HepG2 (cell line): ENCODE results near the gene RPS27A. TPM values are rescaled to one million over a fixed set of nuclear protein-coding genes. Genes with fewer than 3 reads are reported as not detected.

Experiments used
- ATF2 ChIP-seq: sonication (generic); formaldehyde crosslinking; IDR thresholded peaks from 2 replicates; pipeline ENCODE4 v1.4.0; 2020; ENCODE audit warnings: missing genetic modification reagents
- CAMTA2 ChIP-seq: sonication (generic); formaldehyde crosslinking; IDR thresholded peaks from 2 replicates; pipeline ENCODE4 v1.4.0; 2020; ENCODE audit warnings: mild to moderate bottlenecking, missing genetic modification reagents, borderline replicate concordance
- DR1 ChIP-seq: sonication (generic); formaldehyde crosslinking; IDR thresholded peaks from 2 replicates; pipeline ENCODE4 v1.8.0; 2021; ENCODE audit warnings: mild to moderate bottlenecking, missing genetic modification reagents, inconsistent platforms
- KDM5B ChIP-seq: sonication (generic); formaldehyde crosslinking; IDR thresholded peaks from 2 replicates; pipeline ENCODE4 v1.4.0; 2020; ENCODE audit warnings: missing genetic modification reagents, mild to moderate bottlenecking, borderline replicate concordance
- NAIF1 ChIP-seq: sonication (generic); formaldehyde crosslinking; IDR thresholded peaks from 2 replicates; pipeline ENCODE4 v1.5.0; 2020; ENCODE audit warnings: mild to moderate bottlenecking, missing genetic modification reagents, borderline replicate concordance
- POLR2AphosphoS5 ChIP-seq: IDR thresholded peaks from 2 replicates; pipeline ENCODE4 v1.6.1; 2012; ENCODE audit warnings: low read depth, low read length
- PPARG ChIP-seq: conservative IDR thresholded peaks from 2 replicates; pipeline ENCODE4 v1.6.1; 2016; ENCODE audit warnings: missing biosample characterization, missing genetic modification reagents
- RFXAP ChIP-seq: sonication (generic); formaldehyde crosslinking; IDR thresholded peaks from 2 replicates; pipeline ENCODE4 v1.4.0; 2020; ENCODE audit warnings: missing genetic modification reagents, borderline replicate concordance
- RORA ChIP-seq: sonication (generic); formaldehyde crosslinking; IDR thresholded peaks from 2 replicates; pipeline ENCODE4 v1.5.0; 2020; ENCODE audit warnings: mild to moderate bottlenecking, missing genetic modification reagents, moderate library complexity
- STAT6 ChIP-seq: sonication (generic); formaldehyde crosslinking; IDR thresholded peaks from 2 replicates; pipeline ENCODE4 v1.4.0; 2020; ENCODE audit warnings: missing genetic modification reagents, mild to moderate bottlenecking, borderline replicate concordance
- SYNCRIP ChIP-seq: fragments of 200-400 bp; formaldehyde crosslinking; IDR thresholded peaks from 2 replicates; pipeline ENCODE4 v1.6.1; 2018; ENCODE audit warnings: mild to moderate bottlenecking, low read depth, low read length; ENCODE audit not compliant: insufficient read depth
- THAP8 ChIP-seq: sonication (generic); formaldehyde crosslinking; IDR thresholded peaks from 2 replicates; pipeline ENCODE4 v1.5.1; 2020; ENCODE audit warnings: missing genetic modification reagents, mild to moderate bottlenecking, borderline replicate concordance
- ZFP62 ChIP-seq: sonication (generic); formaldehyde crosslinking; IDR thresholded peaks from 2 replicates; pipeline ENCODE4 v1.4.0; 2020; ENCODE audit warnings: missing genetic modification reagents
- ZMAT3 ChIP-seq: sonication (generic); formaldehyde crosslinking; conservative IDR thresholded peaks from 2 replicates; pipeline ENCODE4 v1.7.0; 2021; ENCODE audit warnings: missing genetic modification reagents
- ZMYM4 ChIP-seq: sonication (generic); formaldehyde crosslinking; IDR thresholded peaks from 2 replicates; pipeline ENCODE4 v1.8.1; 2023; ENCODE audit warnings: mild to moderate bottlenecking, missing genetic modification reagents
- ZNF232 ChIP-seq: sonication (generic); formaldehyde crosslinking; IDR thresholded peaks from 2 replicates; pipeline ENCODE4 v1.4.0; 2020; ENCODE audit warnings: missing genetic modification reagents, borderline replicate concordance
- ZNF24 ChIP-seq: fragments of 450-650 bp; IDR thresholded peaks from 2 replicates; pipeline ENCODE4 v1.6.1; 2017; ENCODE audit warnings: antibody characterized with exemption, mild to moderate bottlenecking
- ZNF605 ChIP-seq: sonication (generic); formaldehyde crosslinking; IDR thresholded peaks from 2 replicates; pipeline ENCODE4 v1.8.0; 2022; ENCODE audit warnings: mild to moderate bottlenecking, missing genetic modification reagents
- ZNF687 ChIP-seq: sonication (generic); formaldehyde crosslinking; IDR thresholded peaks from 2 replicates; pipeline ENCODE4 v1.5.1; 2020; ENCODE audit warnings: mild to moderate bottlenecking, missing genetic modification reagents, moderate library complexity
- ZNF761 ChIP-seq: sonication (generic); formaldehyde crosslinking; conservative IDR thresholded peaks from 2 replicates; pipeline ENCODE4 v1.4.0; 2020; ENCODE audit warnings: mild to moderate bottlenecking, missing genetic modification reagents
- polyA plus RNA-seq, 8 experiments: library from polyadenylated mRNA; depleted of rRNA in 3 of 8; stranded (reverse) in 7 of 8; unstranded in 1 of 8; fragments of >200 nt; fragmentation: Illumina TruSeq in 4 of 8; extraction: Trizol in 4 of 8; gene quantifications; 2 replicates each; pipeline versions ENCODE4 v1.2.1 to v1.2.3, GENCODE V29; 2011 to 2016; ENCODE audit warnings: low read depth in 4 of 8, missing spikeins in 1 of 8, mixed read lengths in 1 of 8; ENCODE audit not compliant: insufficient read depth in 1 of 8
- total RNA-seq, 5 experiments: library from RNA; depleted of rRNA; stranded (reverse); fragments of >200 nt; fragmentation: Illumina TruSeq; extraction: Trizol; gene quantifications; 2 replicates each; pipeline ENCODE4 v1.2.3, GENCODE V29; 2016; ENCODE audit warnings: low read depth in 1 of 5

Gene RPS27A
- total and polyA plus RNA-seq, 2 of the 13 experiments (the other 11 are each of a cell fraction or from before 2014, with no cell fraction given): 2,779 to 3,269 TPM

GRCh38 chr2:55232084-55232862, at the start of gene RPS27A, which contains the start of gene CLHC1 (continued):
- TF ChIP-seq ZNF605 (CRISPR knock-in tag): peak; percentile 96
- peak; percentile 92 for TF ChIP-seq ZNF687 (CRISPR knock-in tag)
- TF ChIP-seq THAP8: no peak; the same call in 1 of the 2 replicates
- no peak for TF ChIP-seq ATF2 (CRISPR knock-in tag)
- TF ChIP-seq ZNF232 (CRISPR knock-in tag): peak; percentile 91; the same call in 1 of the 2 replicates
- peak; percentile 54; the same call in 1 of the 2 replicates for TF ChIP-seq CAMTA2 (CRISPR knock-in tag)
- TF ChIP-seq DR1 (CRISPR knock-in tag): peak; percentile 74; the same call in 1 of the 2 replicates
- peak; percentile 60 for TF ChIP-seq ZMAT3
- TF ChIP-seq ZFP62 (CRISPR knock-in tag): no peak
- peak; percentile 96; the same call in 1 of the 2 replicates for TF ChIP-seq STAT6 (CRISPR knock-in tag)
- TF ChIP-seq SYNCRIP: no peak
- TF ChIP-seq RORA (CRISPR knock-in tag): no peak
- TF ChIP-seq ZNF24: 0 out of 2 replicates have a peak, but pooled peaks have one; percentile 7
- peak; percentile 62; the same call in 1 of the 2 replicates for TF ChIP-seq PPARG (CRISPR knock-in tag)
- TF ChIP-seq NAIF1 (CRISPR knock-in tag): peak; percentile 67
- TF ChIP-seq ZMYM4 (CRISPR knock-in tag): peak; percentile 59
- TF ChIP-seq RFXAP (CRISPR knock-in tag): peak; percentile 36
- TF ChIP-seq ZNF761: peak; percentile 88; the same call in 1 of the 2 replicates
- TF ChIP-seq KDM5B: peak; percentile 80; the same call in 1 of the 2 replicates
- peak; percentile 97 for TF ChIP-seq POLR2AphosphoS5
